Neural progenitor cell (in vitro differentiated cells): ENCODE data around the gene ANKRD23. TPM values are rescaled to one million over a fixed set of nuclear protein-coding genes. Genes with fewer than 3 reads are reported as not detected.
A peak's percentile ranks its signal among the peaks of the same experiment; 100 is the strongest.

Source experiments
- DNase-seq: peaks from one replicate; pipeline ENCODE4 v3.0.0-alpha.2; 2016; ENCODE audit warnings: low spot score
- H2AFZ ChIP-seq: fragments of 200-600 bp; sonication (generic); replicated peaks from 2 replicates; pipeline ENCODE4 v1.6.1; 2016; ENCODE audit warnings: antibody characterized with exemption
- H3F3A ChIP-seq: fragments of 200-600 bp; sonication (generic); 2 replicates; pipeline ENCODE4 v1.6.1; 2016; ENCODE audit warnings: antibody characterized with exemption, low read depth
- H3K27ac ChIP-seq: fragments of 200-600 bp; sonication (generic); 2 replicates; pipeline ENCODE4 v1.5.1; 2016; ENCODE audit warnings: mild to moderate bottlenecking
- H3K27me3 ChIP-seq: fragments of 200-600 bp; sonication (generic); 2 replicates; pipeline ENCODE4 v1.6.1; 2016; ENCODE audit warnings: mild to moderate bottlenecking, moderate library complexity
- H3K36me3 ChIP-seq: fragments of 200-600 bp; sonication (generic); 2 replicates; pipeline ENCODE4 v1.5.1; 2016
- H3K4me1 ChIP-seq: fragments of 200-600 bp; sonication (generic); 2 replicates; pipeline ENCODE4 v1.6.1; 2016; ENCODE audit warnings: mixed run types
- H3K4me2 ChIP-seq: fragments of 200-600 bp; sonication (generic); 2 replicates; pipeline ENCODE4 v1.6.1; 2016
- H3K4me3 ChIP-seq: fragments of 200-600 bp; sonication (generic); 2 replicates; pipeline ENCODE4 v1.5.1; 2016
- H3K79me2 ChIP-seq: fragments of 200-600 bp; sonication (generic); 2 replicates; pipeline ENCODE4 v1.6.1; 2016; ENCODE audit warnings: low read depth
- H3K9ac ChIP-seq: fragments of 200-600 bp; sonication (generic); 2 replicates; pipeline ENCODE4 v1.6.1; 2016
- H3K9me3 ChIP-seq: fragments of 200-600 bp; sonication (generic); 2 replicates; pipeline ENCODE4 v1.5.1; 2016; ENCODE audit warnings: low read depth
- H4K20me1 ChIP-seq: fragments of 200-600 bp; sonication (generic); 2 replicates; pipeline ENCODE4 v1.6.1; 2016; ENCODE audit warnings: low read depth
- H3K27ac Mint-ChIP-seq: 3 replicates; pipeline ENCODE4 v1.8.0; 2021; ENCODE audit warnings: mixed read lengths
- H3K27me3 Mint-ChIP-seq: 2 replicates; pipeline ENCODE4 v1.8.0; 2022; ENCODE audit warnings: low read depth, mild to moderate bottlenecking, inconsistent platforms, moderate library complexity, mixed read lengths; ENCODE audit not compliant: insufficient read depth
- H3K36me3 Mint-ChIP-seq: 3 replicates; pipeline ENCODE4 v1.8.0; 2021; ENCODE audit warnings: mixed read lengths
- H3K4me1 Mint-ChIP-seq: 3 replicates; pipeline ENCODE4 v1.8.0; 2021; ENCODE audit warnings: mixed read lengths
- H3K4me3 Mint-ChIP-seq: 3 replicates; pipeline ENCODE4 v1.8.0; 2021; ENCODE audit warnings: mild to moderate bottlenecking, moderate library complexity, mixed read lengths
- H3K9me3 Mint-ChIP-seq: 3 replicates; pipeline ENCODE4 v1.8.0; 2020; ENCODE audit warnings: mixed read lengths
- EZH2 ChIP-seq: fragments of 200-600 bp; sonication (generic); IDR thresholded peaks from 2 replicates; pipeline ENCODE4 v1.6.1; 2017; ENCODE audit warnings: antibody characterized with exemption, mild to moderate bottlenecking, moderate library complexity
- EZH2phosphoT487 ChIP-seq: fragments of 200-600 bp; sonication (generic); IDR thresholded peaks from 2 replicates; pipeline ENCODE4 v1.6.1; 2017; ENCODE audit warnings: antibody characterized with exemption
- total RNA-seq: library from RNA; depleted of rRNA; stranded (reverse); fragments of >200 nt; gene quantifications from 2 replicates; pipeline ENCODE4 v1.2.3, GENCODE V29; 2015; ENCODE audit warnings: low replicate concordance
- TF ChIP-seq, protein P1 (sequence below): fragments of 200-600 bp; sonication (generic); IDR thresholded peaks from 2 replicates; pipeline ENCODE4 v1.5.1; 2017; ENCODE audit warnings: antibody characterized with exemption, mild to moderate bottlenecking

ANKRD23 gene
- total RNA-seq, 1 donor from 2014 or later = 10.8 TPM

GRCh38 chr2:96853321-96853720 lies 9.5 kb upstream of the ANKRD23 start:
- Histone ChIP-seq H3F3A (peaks cover 8% of the 10 kb centered on the region), H2AFZ (no peak overlapping the region), H3K27ac (no peak overlapping the region), H3K36me3 (no peaks in the 10 kb centered on the region), H4K20me1 (peaks cover 7% of the 10 kb centered on the region), H3K9me3 (no peaks in the 10 kb centered on the region), H3K4me1 (peaks cover 5% of the 10 kb centered on the region), H3K4me3 (no peak overlapping the region), H3K4me2 (no peak overlapping the region), H3K79me2 (peaks cover 29% of the 10 kb centered on the region), H3K27me3 (no peaks in the 10 kb centered on the region), H3K9ac (no peak overlapping the region)
- Mint-ChIP-seq H3K9me3 (no peaks in the 10 kb centered on the region), H3K27me3 (peaks cover 13% of the 10 kb centered on the region), H3K4me3 (no peak overlapping the region), H3K36me3 (peaks cover 21% of the 10 kb centered on the region), H3K27ac (no peak overlapping the region), H3K4me1 (peaks cover 18% of the 10 kb centered on the region)
- TF ChIP-seq, protein P1, sequence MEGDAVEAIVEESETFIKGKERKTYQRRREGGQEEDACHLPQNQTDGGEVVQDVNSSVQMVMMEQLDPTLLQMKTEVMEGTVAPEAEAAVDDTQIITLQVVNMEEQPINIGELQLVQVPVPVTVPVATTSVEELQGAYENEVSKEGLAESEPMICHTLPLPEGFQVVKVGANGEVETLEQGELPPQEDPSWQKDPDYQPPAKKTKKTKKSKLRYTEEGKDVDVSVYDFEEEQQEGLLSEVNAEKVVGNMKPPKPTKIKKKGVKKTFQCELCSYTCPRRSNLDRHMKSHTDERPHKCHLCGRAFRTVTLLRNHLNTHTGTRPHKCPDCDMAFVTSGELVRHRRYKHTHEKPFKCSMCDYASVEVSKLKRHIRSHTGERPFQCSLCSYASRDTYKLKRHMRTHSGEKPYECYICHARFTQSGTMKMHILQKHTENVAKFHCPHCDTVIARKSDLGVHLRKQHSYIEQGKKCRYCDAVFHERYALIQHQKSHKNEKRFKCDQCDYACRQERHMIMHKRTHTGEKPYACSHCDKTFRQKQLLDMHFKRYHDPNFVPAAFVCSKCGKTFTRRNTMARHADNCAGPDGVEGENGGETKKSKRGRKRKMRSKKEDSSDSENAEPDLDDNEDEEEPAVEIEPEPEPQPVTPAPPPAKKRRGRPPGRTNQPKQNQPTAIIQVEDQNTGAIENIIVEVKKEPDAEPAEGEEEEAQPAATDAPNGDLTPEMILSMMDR = no peak
- TF ChIP-seq EZH2phosphoT487 = no peak
- no peak for TF ChIP-seq EZH2
- DNase-seq = no peak

DNA sequence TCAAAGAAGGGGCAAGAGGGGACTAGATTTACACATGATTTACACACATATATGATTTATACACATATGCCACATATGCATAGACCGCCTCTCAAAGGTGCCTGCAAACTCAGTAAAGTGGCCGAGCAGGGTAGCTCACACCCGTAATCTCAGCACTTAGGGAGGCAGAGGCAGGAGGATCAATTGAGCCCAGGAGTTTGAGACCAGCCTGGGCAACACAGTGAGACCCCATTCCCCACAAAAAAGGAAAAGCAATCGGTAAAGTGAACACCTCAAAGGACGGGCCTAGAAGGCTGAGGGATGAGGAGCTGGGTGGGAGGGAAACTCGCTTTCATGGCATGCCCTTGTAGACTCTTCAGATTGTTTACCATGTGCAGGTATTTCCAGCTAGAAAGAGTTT lies 8.8 kb upstream of the ANKRD23 start:
- Histone ChIP-seq H3K9me3 (no peaks in the 10 kb centered on the region), H3K36me3 (no peaks in the 10 kb centered on the region), H4K20me1 (peaks cover 7% of the 10 kb centered on the region), H3K4me2 (no peak overlapping the region), H3K79me2 (peaks cover 29% of the 10 kb centered on the region), H3F3A (peaks cover 5% of the 10 kb centered on the region), H3K27ac (no peak overlapping the region), H3K4me1 (peaks cover 5% of the 10 kb centered on the region), H3K9ac (no peak overlapping the region), H3K27me3 (no peaks in the 10 kb centered on the region), H3K4me3 (no peak overlapping the region), H2AFZ (no peak overlapping the region)
- DNase-seq = no peak
- Mint-ChIP-seq H3K9me3 (no peaks in the 10 kb centered on the region), H3K4me3 (no peak overlapping the region), H3K4me1 (peaks cover 23% of the 10 kb centered on the region), H3K27me3 (peaks cover 17% of the 10 kb centered on the region), H3K27ac (no peak overlapping the region), H3K36me3 (peaks cover 21% of the 10 kb centered on the region)
- TF ChIP-seq EZH2phosphoT487 (no peak), EZH2 (no peak)
- TF ChIP-seq, protein P1 = no peak

GRCh38 chr2:96848264-96848663 lies 4.4 kb upstream of the ANKRD23 start:
- no peak overlapping the region for H3K4me3 Mint-ChIP-seq
- peak overlapping the region; percentile 66 for H3K27ac Mint-ChIP-seq
- peaks cover 3% of the 10 kb centered on the region for H3F3A ChIP-seq

More at GRCh38 chr2:96848264-96848663, 4.4 kb upstream of the ANKRD23 start:
- no peak overlapping the region for H3K4me3 ChIP-seq
- H3K9me3 ChIP-seq = no peaks in the 10 kb centered on the region
- Mint-ChIP-seq H3K27me3 (peaks cover 10% of the 10 kb centered on the region), H3K9me3 (no peaks in the 10 kb centered on the region), H3K4me1 (peaks cover 13% of the 10 kb centered on the region), H3K36me3 (peaks cover 25% of the 10 kb centered on the region)
- no peaks in the 10 kb centered on the region for H4K20me1 ChIP-seq
- no peaks in the 10 kb centered on the region for H3K36me3 ChIP-seq
- no peak overlapping the region for H3K9ac ChIP-seq
- H2AFZ ChIP-seq = no peak overlapping the region
- no peak for DNase-seq
- no peaks in the 10 kb centered on the region for H3K79me2 ChIP-seq
- no peak overlapping the region for H3K27ac ChIP-seq
- H3K27me3 ChIP-seq = no peaks in the 10 kb centered on the region
- no peak overlapping the region for H3K4me2 ChIP-seq
- no peak for TF ChIP-seq EZH2phosphoT487
- TF ChIP-seq, protein P1 = no peak
- H3K4me1 ChIP-seq = no peaks in the 10 kb centered on the region
